ENCODE results near the gene IGSF6. TPM values are rescaled to one million over a fixed set of nuclear protein-coding genes. Genes with fewer than 3 reads are reported as not detected.

IGSF6 gene
- total RNA-seq, 1 donor from 2014 or later = not detected

GRCh38 chr16:21620592-21620991 is 31.8 kb downstream of the IGSF6 start:
- H3K36me3 Mint-ChIP-seq (ENCODE audit: unreplicated experiment) = peaks cover 19% of the 10 kb centered on the region
- TF ChIP-seq CTCF (IDR thresholded peaks at IDR 0.05) = no peak
- peaks cover 5% of the 10 kb centered on the region for H3K4me1 Mint-ChIP-seq (ENCODE audit: unreplicated experiment)
- no peaks in the 10 kb centered on the region for H3K9me3 Mint-ChIP-seq (ENCODE audit: unreplicated experiment)
- H3K27ac Mint-ChIP-seq (ENCODE audit: unreplicated experiment) = no peak overlapping the region
- H3K27me3 Mint-ChIP-seq (ENCODE audit: unreplicated experiment) = no peaks in the 10 kb centered on the region
- no peak overlapping the region for H3K4me3 Mint-ChIP-seq (ENCODE audit: unreplicated experiment)
- no peak for DNase-seq (ENCODE audit: extremely low spot score, unreplicated experiment)

GRCh38 chr16:21619765-21620425 is 32.5 kb downstream of the IGSF6 start:
- TF ChIP-seq CTCF (IDR thresholded peaks at IDR 0.05) = no peak
- peaks cover 5% of the 10 kb centered on the region for H3K4me1 Mint-ChIP-seq (ENCODE audit: unreplicated experiment)
- no peaks in the 10 kb centered on the region for H3K27me3 Mint-ChIP-seq (ENCODE audit: unreplicated experiment)
- no peak for DNase-seq (ENCODE audit: extremely low spot score, unreplicated experiment)
- H3K9me3 Mint-ChIP-seq (ENCODE audit: unreplicated experiment) = no peaks in the 10 kb centered on the region
- no peak overlapping the region for H3K27ac Mint-ChIP-seq (ENCODE audit: unreplicated experiment)
- peaks cover 18% of the 10 kb centered on the region for H3K36me3 Mint-ChIP-seq (ENCODE audit: unreplicated experiment)
- H3K4me3 Mint-ChIP-seq (ENCODE audit: unreplicated experiment) = no peak overlapping the region

- no peak for TF ChIP-seq CTCF (IDR thresholded peaks at IDR 0.05)
- Mint-ChIP-seq H3K9me3 (ENCODE audit: unreplicated experiment) (no peaks in the 10 kb centered on the region), H3K4me3 (ENCODE audit: unreplicated experiment) (no peak overlapping the region), H3K27me3 (ENCODE audit: unreplicated experiment) (no peaks in the 10 kb centered on the region), H3K27ac (ENCODE audit: unreplicated experiment) (no peak overlapping the region), H3K4me1 (ENCODE audit: unreplicated experiment) (peaks cover 18% of the 10 kb centered on the region), H3K36me3 (ENCODE audit: unreplicated experiment) (peaks cover 11% of the 10 kb centered on the region)
- no peak for DNase-seq (ENCODE audit: extremely low spot score, unreplicated experiment)
Measured at GRCh38 chr16:21618281-21618680, 34.1 kb downstream of the IGSF6 start.

- H3K36me3 Mint-ChIP-seq (ENCODE audit: unreplicated experiment) = peaks cover 11% of the 10 kb centered on the region
- no peak for DNase-seq (ENCODE audit: extremely low spot score, unreplicated experiment)
- peaks cover 18% of the 10 kb centered on the region for H3K4me1 Mint-ChIP-seq (ENCODE audit: unreplicated experiment)
- no peak for TF ChIP-seq CTCF (IDR thresholded peaks at IDR 0.05)
- no peaks in the 10 kb centered on the region for H3K27me3 Mint-ChIP-seq (ENCODE audit: unreplicated experiment)
- H3K27ac Mint-ChIP-seq (ENCODE audit: unreplicated experiment) = no peak overlapping the region
- H3K4me3 Mint-ChIP-seq (ENCODE audit: unreplicated experiment) = no peak overlapping the region
- H3K9me3 Mint-ChIP-seq (ENCODE audit: unreplicated experiment) = no peaks in the 10 kb centered on the region
Measured at GRCh38 chr16:21617607-21618006, 34.8 kb downstream of the IGSF6 start.

GRCh38 chr16:21614896-21615295 is 37.5 kb downstream of the IGSF6 start:
- DNase-seq (ENCODE audit: extremely low spot score, unreplicated experiment) = no peak
- Mint-ChIP-seq H3K27ac (ENCODE audit: unreplicated experiment) (no peak overlapping the region), H3K27me3 (ENCODE audit: unreplicated experiment) (no peaks in the 10 kb centered on the region), H3K4me1 (ENCODE audit: unreplicated experiment) (peaks cover 31% of the 10 kb centered on the region), H3K9me3 (ENCODE audit: unreplicated experiment) (no peaks in the 10 kb centered on the region), H3K36me3 (ENCODE audit: unreplicated experiment) (peaks cover 6% of the 10 kb centered on the region), H3K4me3 (ENCODE audit: unreplicated experiment) (no peak overlapping the region)
- no peak for TF ChIP-seq CTCF (IDR thresholded peaks at IDR 0.05)
